ENCODE measurements around the gene MRPS18A. TPM values are rescaled to one million over a fixed set of nuclear protein-coding genes. Genes with fewer than 3 reads are reported as not detected.
A peak's percentile ranks its signal among the peaks of the same experiment; 100 is the strongest.

The MRPS18A gene
- total and polyA plus RNA-seq, 2 experiments from 2014 or later = 46.1 to 71.1 TPM

DNA sequence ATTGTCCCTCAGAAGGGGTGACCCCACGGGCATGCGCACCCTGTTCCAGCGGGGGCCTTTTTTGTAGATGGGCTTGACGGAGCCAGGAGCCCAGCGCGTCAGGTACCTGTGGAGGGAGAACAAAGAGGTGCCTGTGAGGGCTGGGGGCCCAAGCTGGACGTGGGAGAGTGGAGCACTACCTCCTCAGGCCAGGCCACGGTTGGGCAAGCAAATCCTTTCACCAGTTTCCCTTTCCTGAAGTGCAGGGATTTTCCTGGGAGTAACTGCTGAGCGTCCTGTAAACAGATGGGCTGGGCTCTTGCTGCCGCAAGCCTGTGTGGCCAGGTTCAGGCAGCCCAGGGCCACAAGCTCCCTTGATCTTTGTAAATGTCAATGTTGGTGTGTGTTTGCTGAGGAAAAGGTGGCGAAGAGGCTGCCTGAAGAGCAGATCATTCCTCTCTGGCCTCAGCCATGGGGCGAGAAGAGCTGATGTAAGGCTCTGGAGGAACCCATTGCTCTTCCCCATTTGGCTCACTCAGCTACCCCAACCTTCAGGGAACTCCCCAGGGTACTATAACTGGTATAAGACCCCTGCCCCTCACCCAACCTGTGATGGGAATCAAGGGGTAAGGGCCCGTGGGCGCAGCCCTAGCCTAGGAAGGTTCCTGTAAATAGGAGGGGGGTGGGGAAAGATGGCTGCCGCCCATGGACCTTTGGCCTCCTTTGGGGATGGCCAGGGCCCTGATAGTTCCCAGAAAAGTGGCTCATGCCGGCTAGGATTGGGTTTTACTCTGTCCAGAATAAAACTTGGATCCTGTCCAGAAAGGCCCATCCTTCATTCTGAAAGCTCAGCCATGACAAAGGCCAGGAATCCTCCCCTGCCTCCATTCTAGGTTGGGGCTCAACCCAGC lies 15.5 kb downstream of the MRPS18A start:
- Histone ChIP-seq H3K4me1 (ENCODE audit: insufficient read depth) (peaks cover 26% of the 10 kb centered on the region), H4K20me1 (ENCODE audit: insufficient read depth, poor library complexity, severe bottlenecking) (no peaks in the 10 kb centered on the region), H3K79me2 (no peaks in the 10 kb centered on the region), H3K4me3 (no peak overlapping the region), H3K9me2 (replicated peaks; ENCODE audit: insufficient read depth) (no peaks in the 10 kb centered on the region), H3K9me3 (ENCODE audit: low read depth) (no peaks in the 10 kb centered on the region), H3K27me3 (no peaks in the 10 kb centered on the region), H3K4me2 (peak overlapping the region; percentile 13), H3K36me3 (replicated peaks; ENCODE audit: insufficient read depth, low read depth) (no peaks in the 10 kb centered on the region), H2AFZ (no peak overlapping the region), H3K27ac (peak overlapping the region; percentile 60)
- WGBS (ENCODE audit: low lambda C conversion rate, missing lambda C conversion rate) = 88% methylated on average over 16 of the region's 16 CpGs
- DNase-seq (ENCODE audit: low spot score) = peak; percentile 44
- TF ChIP-seq EZH2phosphoT487 (IDR thresholded peaks at IDR 0.05; ENCODE audit: low read depth, severe bottlenecking, unreplicated experiment) (no peak), EZH2 (IDR thresholded peaks at IDR 0.05; ENCODE audit: borderline replicate concordance) (no peak)
- TF ChIP-seq, protein P1, sequence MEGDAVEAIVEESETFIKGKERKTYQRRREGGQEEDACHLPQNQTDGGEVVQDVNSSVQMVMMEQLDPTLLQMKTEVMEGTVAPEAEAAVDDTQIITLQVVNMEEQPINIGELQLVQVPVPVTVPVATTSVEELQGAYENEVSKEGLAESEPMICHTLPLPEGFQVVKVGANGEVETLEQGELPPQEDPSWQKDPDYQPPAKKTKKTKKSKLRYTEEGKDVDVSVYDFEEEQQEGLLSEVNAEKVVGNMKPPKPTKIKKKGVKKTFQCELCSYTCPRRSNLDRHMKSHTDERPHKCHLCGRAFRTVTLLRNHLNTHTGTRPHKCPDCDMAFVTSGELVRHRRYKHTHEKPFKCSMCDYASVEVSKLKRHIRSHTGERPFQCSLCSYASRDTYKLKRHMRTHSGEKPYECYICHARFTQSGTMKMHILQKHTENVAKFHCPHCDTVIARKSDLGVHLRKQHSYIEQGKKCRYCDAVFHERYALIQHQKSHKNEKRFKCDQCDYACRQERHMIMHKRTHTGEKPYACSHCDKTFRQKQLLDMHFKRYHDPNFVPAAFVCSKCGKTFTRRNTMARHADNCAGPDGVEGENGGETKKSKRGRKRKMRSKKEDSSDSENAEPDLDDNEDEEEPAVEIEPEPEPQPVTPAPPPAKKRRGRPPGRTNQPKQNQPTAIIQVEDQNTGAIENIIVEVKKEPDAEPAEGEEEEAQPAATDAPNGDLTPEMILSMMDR (IDR thresholded peaks at IDR 0.05; ENCODE audit: poor library complexity) = no peak

DNA sequence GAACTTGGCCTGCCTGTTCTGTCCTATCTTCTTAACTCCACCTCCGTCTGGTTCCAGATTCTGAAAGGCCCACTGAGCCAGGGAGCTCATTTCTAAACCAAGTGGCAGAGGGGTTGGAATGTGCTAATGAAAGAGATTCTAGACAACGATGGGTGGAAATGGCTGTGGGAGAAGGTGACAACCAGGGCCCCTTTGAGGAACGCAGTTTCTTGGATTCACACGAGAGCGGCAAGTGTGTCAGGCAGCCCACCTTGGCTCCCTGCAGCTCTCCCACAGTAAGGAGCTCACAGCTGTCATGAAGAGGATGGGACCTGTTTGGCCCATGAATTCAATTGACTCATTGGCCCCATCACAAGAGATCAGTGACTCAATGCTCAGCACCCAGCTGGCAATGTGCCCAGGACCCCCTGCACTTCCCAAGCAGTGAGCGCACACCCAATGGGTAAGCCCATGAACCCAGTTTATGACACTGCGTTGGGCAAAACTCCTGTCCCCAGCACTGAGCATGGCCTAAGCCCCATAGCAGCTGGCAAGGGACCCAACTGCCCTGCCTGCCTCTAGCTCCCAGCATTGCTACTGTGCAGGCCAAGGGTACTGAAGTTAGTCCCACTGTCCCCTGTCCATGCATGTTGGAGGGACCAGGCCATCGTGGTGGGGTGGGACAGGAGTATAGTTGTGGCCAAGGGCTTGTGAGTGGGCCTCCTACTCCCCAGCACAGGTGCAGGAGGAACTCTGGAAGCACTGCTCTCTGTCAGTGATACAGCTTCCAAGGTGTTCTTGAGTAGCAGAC lies 16.4 kb downstream of the MRPS18A start:
- H3K36me3 ChIP-seq (replicated peaks; ENCODE audit: insufficient read depth, low read depth) = no peaks in the 10 kb centered on the region
- no peak overlapping the region for H3K4me2 ChIP-seq
- H4K20me1 ChIP-seq (ENCODE audit: insufficient read depth, poor library complexity, severe bottlenecking) = no peaks in the 10 kb centered on the region
- TF ChIP-seq EZH2phosphoT487 (IDR thresholded peaks at IDR 0.05; ENCODE audit: low read depth, severe bottlenecking, unreplicated experiment) (no peak), EZH2 (IDR thresholded peaks at IDR 0.05; ENCODE audit: borderline replicate concordance) (no peak)
- TF ChIP-seq, protein P1 (IDR thresholded peaks at IDR 0.05; ENCODE audit: poor library complexity) = no peak
- H2AFZ ChIP-seq = no peak overlapping the region
- peak overlapping the region; percentile 60 for H3K27ac ChIP-seq
- WGBS (ENCODE audit: low lambda C conversion rate, missing lambda C conversion rate) = 96% methylated on average over 8 of the region's 8 CpGs
- no peaks in the 10 kb centered on the region for H3K79me2 ChIP-seq
- no peaks in the 10 kb centered on the region for H3K27me3 ChIP-seq
- no peaks in the 10 kb centered on the region for H3K9me3 ChIP-seq (ENCODE audit: low read depth)
- H3K4me1 ChIP-seq (ENCODE audit: insufficient read depth) = peaks cover 26% of the 10 kb centered on the region
- no peak overlapping the region for H3K4me3 ChIP-seq
- no peak for DNase-seq (ENCODE audit: low spot score)
- H3K9me2 ChIP-seq (replicated peaks; ENCODE audit: insufficient read depth) = no peaks in the 10 kb centered on the region

DNA sequence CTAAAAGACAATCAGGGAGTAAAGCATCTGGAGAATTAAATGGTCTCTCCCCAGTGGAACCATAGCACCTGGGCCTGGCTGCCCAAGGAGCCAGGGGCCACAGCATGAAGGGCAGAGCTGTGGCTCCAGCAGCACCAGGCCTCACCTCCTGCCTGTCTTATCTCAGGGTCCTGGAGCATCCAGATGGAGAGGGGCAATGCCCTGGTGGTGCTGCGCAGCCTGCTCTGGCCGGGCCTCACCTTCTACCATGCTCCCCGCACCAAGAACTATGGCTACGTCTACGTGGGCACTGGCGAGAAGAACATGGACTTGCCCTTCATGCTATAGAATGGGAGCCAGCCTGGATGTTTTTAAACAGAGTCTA lies 17.0 kb downstream of the MRPS18A start:
- Histone ChIP-seq H3K79me2 (no peaks in the 10 kb centered on the region), H3K4me3 (no peak overlapping the region), H3K4me1 (ENCODE audit: insufficient read depth) (peaks cover 26% of the 10 kb centered on the region), H3K27ac (peak overlapping the region; percentile 60), H3K4me2 (no peak overlapping the region), H2AFZ (no peak overlapping the region), H3K36me3 (replicated peaks; ENCODE audit: insufficient read depth, low read depth) (no peaks in the 10 kb centered on the region), H3K27me3 (no peaks in the 10 kb centered on the region), H3K9me3 (ENCODE audit: low read depth) (no peaks in the 10 kb centered on the region), H3K9me2 (replicated peaks; ENCODE audit: insufficient read depth) (no peaks in the 10 kb centered on the region), H4K20me1 (ENCODE audit: insufficient read depth, poor library complexity, severe bottlenecking) (no peaks in the 10 kb centered on the region)
- TF ChIP-seq EZH2 (IDR thresholded peaks at IDR 0.05; ENCODE audit: borderline replicate concordance) = no peak
- TF ChIP-seq EZH2phosphoT487 (IDR thresholded peaks at IDR 0.05; ENCODE audit: low read depth, severe bottlenecking, unreplicated experiment) = no peak
- TF ChIP-seq, protein P1 (IDR thresholded peaks at IDR 0.05; ENCODE audit: poor library complexity) = no peak
- WGBS (ENCODE audit: low lambda C conversion rate, missing lambda C conversion rate) = 98% methylated on average over 6 of the region's 6 CpGs
- DNase-seq (ENCODE audit: low spot score) = no peak
